ENCODE results near the gene CDHR2.

Gene CDHR2

GRCh38 chr5:176640616-176641015 is 91.5 kb downstream of the CDHR2 start:
- DNase-seq (ENCODE audit: low read depth): no peak

GRCh38 chr5:176642675-176643490 is 93.7 kb downstream of the CDHR2 start:
- no peak for DNase-seq (ENCODE audit: low read depth)

- no peak for DNase-seq (ENCODE audit: low read depth)
Measured at GRCh38 chr5:176643491-176644219, 94.5 kb downstream of the CDHR2 start.

GRCh38 chr5:176644294-176644693 is 95.2 kb downstream of the CDHR2 start:
- no peak for DNase-seq (ENCODE audit: low read depth)

GRCh38 chr5:176644878-176645670 is 95.9 kb downstream of the CDHR2 start:
- DNase-seq (ENCODE audit: low read depth): no peak
